GM10266 (cell line): ENCODE results near the gene NFU1.

ENCODE experiments used
- DNase-seq: peaks from one replicate; pipeline ENCODE4 v3.0.0; 2012; ENCODE audit errors: extremely low spot score
- TF ChIP-seq, protein P1 (sequence below): IDR thresholded peaks from 2 replicates; pipeline ENCODE4 v1.5.1; 2012; ENCODE audit warnings: mild to moderate bottlenecking, low read depth; ENCODE audit not compliant: control insufficient read depth, insufficient read depth; ENCODE audit errors: missing control alignments

Gene NFU1

DNA sequence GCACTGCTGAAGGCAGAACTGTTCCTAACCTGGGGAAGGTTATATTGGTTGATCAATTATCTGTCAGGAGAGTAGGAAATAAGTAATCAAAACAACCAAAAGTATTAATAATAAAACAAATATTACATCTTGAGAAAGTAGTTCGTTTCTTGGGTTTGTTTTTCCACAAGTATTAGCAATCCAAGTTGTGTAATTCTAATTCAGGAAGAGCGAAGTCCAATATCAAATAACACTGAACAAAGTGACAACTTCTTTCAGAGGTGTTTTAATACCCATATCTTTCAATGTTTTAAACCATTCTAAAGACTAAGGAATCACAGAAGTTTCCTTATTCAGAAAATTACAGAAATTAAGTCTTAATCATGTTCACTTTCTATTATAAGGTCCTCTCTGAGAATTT lies 34.6 kb upstream of the NFU1 start:
- TF ChIP-seq, protein P1, sequence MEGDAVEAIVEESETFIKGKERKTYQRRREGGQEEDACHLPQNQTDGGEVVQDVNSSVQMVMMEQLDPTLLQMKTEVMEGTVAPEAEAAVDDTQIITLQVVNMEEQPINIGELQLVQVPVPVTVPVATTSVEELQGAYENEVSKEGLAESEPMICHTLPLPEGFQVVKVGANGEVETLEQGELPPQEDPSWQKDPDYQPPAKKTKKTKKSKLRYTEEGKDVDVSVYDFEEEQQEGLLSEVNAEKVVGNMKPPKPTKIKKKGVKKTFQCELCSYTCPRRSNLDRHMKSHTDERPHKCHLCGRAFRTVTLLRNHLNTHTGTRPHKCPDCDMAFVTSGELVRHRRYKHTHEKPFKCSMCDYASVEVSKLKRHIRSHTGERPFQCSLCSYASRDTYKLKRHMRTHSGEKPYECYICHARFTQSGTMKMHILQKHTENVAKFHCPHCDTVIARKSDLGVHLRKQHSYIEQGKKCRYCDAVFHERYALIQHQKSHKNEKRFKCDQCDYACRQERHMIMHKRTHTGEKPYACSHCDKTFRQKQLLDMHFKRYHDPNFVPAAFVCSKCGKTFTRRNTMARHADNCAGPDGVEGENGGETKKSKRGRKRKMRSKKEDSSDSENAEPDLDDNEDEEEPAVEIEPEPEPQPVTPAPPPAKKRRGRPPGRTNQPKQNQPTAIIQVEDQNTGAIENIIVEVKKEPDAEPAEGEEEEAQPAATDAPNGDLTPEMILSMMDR = no peak
- DNase-seq = no peak

DNA sequence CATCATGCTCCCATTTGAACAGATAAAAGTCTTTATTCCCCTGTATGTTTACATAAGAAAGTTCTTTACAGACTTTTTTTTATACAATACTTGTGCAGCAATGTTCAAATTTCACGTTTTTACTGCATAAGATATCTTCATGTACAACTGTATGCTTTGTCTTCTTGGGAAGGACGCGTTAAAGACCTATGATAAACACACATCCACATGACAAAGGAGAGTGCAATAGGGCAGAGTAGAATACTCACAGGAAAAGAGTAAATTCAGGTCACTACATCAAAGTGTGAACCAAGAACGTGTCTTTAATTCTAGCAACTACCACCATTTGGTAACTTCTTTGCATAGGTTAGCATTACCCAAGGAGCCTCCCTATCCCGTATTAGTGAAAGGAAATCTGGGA lies 33.7 kb upstream of the NFU1 start:
- DNase-seq = no peak
- TF ChIP-seq, protein P1 = no peak

DNA sequence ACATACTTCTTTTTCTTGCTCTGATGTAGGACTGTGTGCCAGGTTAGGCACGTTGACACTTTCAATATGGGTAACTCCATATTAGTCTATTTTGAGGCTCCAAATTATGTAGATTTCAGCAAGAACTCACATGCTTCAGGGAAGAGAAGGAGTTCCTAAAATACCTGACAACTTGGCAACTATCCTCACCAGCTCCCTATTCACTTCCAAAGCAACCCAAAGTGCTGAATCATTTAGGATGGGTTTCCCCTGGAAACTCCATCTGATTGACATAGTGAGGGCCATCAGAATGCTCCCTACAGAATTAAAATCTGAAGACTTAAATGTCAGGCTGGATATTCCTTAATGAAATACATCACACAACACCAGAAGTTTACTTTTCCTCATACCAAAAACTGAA lies 32.5 kb upstream of the NFU1 start:
- no peak for DNase-seq
- TF ChIP-seq, protein P1 = no peak

DNA sequence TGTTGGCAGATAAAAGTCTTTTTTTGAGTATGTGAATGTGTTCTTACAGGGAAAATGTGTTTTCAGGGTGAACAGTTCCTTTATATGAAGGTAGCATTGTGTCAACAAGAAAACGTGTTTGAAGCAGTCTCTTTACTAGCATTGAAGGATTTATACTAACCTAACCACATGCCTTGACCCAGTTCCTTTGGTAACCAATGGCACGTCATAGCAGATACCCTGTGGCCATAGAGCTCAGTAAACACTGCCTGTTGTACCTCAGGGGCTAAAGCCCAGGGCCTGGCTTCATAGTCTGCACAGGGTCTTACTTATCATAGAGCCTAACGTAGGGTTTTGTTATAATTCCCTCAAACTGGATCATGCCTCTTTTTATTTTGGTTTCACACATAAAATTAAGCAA lies 32.1 kb upstream of the NFU1 start:
- DNase-seq = no peak
- TF ChIP-seq, protein P1 = no peak

DNA sequence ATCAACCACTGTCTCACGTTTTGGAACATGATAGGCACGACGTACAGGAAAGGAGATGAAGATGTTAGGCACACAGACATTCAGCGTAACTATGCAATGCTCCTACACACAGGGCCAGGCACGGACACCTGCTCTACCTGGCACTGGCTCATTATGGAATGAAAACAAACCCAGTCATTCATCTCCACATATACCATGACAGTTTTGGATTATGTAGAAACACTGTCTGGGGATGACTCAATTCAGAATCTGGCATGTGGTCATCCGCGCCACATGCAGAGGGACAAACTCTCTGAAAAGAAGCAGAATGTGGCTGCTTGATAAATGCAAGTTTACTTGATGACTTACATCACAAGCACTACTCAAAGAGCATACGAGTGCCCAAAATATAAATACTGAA lies 29.5 kb upstream of the NFU1 start:
- TF ChIP-seq, protein P1 = no peak
- DNase-seq = no peak

DNA sequence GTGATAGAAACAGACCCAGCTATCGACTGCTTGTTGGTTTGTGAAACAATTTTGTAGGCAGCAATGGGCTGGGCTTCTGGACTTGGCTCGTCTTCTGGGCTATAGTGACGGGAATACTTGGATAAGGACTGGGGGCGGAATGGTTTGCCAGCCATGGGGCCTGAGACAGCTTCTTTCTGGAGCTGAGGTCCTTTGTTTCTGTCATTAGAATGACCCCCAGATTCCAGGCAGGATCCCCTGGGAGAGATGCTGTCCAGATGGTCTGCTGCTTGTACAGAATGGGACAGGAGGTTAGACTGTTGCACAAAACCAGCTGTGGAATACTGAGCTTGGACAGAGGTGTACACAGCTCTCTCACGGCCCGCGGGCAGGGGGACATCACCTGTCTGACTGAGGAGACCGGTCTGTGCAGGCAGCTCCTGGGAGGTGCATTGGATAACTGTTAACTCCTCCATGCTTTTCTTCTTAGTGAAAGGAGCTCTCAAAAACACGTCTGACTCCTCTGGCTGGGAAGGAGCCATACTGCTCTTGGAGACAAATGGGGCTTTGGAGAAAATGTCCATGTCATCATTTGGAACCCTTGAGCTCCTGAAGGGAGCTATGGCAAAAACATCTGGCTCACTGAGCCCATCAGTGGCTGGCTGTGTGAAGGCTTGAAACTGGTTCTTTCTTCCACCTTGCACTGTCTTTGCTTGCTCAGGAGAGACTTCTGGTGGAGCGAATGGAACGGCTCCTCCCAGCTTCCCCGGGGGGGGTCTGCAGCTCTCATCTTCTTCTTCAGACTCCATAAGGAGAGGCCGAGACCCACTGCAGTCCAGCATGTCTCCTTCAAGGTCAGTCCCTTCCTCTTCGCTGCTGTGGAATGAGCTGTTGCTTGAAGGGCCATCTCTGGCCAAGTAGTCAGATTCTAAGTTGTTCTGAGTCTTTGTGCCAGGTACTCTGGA lies 28.6 kb upstream of the NFU1 start:
- TF ChIP-seq, protein P1 = no peak
- DNase-seq = no peak

DNA sequence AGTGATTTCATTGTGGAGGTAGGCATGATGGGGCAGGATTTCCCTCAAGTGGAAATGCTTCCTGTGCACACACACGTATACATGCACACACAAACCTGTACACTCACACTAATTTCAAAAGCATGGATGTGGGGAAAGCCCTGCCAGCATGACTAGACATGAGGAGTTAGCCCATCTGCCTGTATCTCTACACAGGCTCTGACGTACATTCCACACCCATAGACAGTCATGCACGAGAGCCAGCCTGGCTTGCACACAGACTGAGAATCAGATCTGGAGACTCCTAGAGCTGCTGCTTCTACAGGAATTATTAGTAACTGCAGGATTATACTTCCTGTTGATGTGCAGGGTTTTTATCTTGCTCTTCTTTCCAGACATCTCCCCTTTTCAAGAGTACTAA lies 27.3 kb upstream of the NFU1 start:
- no peak for DNase-seq
- TF ChIP-seq, protein P1 = no peak
